Activated CD4-positive, CD25-positive, alpha-beta regulatory T cell (primary cell): ENCODE data around the gene MSRB1.

Source experiments
- DNase-seq, 4 experiments: peaks; one replicate each; lab custom pipeline; 2025; lab: John Stamatoyannopoulos, UW

Gene MSRB1

GRCh38 chr16:1895949-1896675 lies 46.9 kb downstream of the MSRB1 start:
- DNase-seq, result no peak

- DNase-seq, result no peak
These were observed 47.9 kb downstream of the MSRB1 start for GRCh38 chr16:1895068-1895467.

GRCh38 chr16:1890708-1891050 lies 52.3 kb downstream of the MSRB1 start:
- no peak for DNase-seq

GRCh38 chr16:1890024-1890707 lies 52.8 kb downstream of the MSRB1 start:
- no peak for DNase-seq
